ENCODE results near the gene TMEM30B.

Gene TMEM30B

GRCh38 chr14:61280092-61280525 is 1.0 kb downstream of the TMEM30B start:
- Histone ChIP-seq H3K27me3 (ENCODE audit: control insufficient read depth, insufficient read depth, low read length) (peaks cover 22% of the 10 kb centered on the region), H3K9ac (ENCODE audit: low read depth, low read length) (peak overlapping the region; percentile 47), H3K36me3 (ENCODE audit: control insufficient read depth, insufficient read depth, low read length) (no peaks in the 10 kb centered on the region), H3K4me3 (ENCODE audit: low read depth, low read length) (peak overlapping the region; percentile 73), H3K4me1 (ENCODE audit: control insufficient read depth, insufficient read depth, low read length) (peaks cover 3% of the 10 kb centered on the region), H3K9me3 (ENCODE audit: control insufficient read depth, insufficient read depth, low read length) (no peaks in the 10 kb centered on the region)

- H3K4me3 ChIP-seq (ENCODE audit: low read depth, low read length): no peak overlapping the region
Measured at GRCh38 chr14:61279082-61279481, 2.1 kb downstream of the TMEM30B start.

GRCh38 chr14:61277784-61278183 is 3.4 kb downstream of the TMEM30B start:
- no peaks in the 10 kb centered on the region for H3K9me3 ChIP-seq (ENCODE audit: control insufficient read depth, insufficient read depth, low read length)
- peaks cover 25% of the 10 kb centered on the region for H3K27me3 ChIP-seq (ENCODE audit: control insufficient read depth, insufficient read depth, low read length)
- H3K4me3 ChIP-seq (ENCODE audit: low read depth, low read length): no peak overlapping the region
- no peaks in the 10 kb centered on the region for H3K36me3 ChIP-seq (ENCODE audit: control insufficient read depth, insufficient read depth, low read length)
- H3K9ac ChIP-seq (ENCODE audit: low read depth, low read length): no peak overlapping the region
- H3K4me1 ChIP-seq (ENCODE audit: control insufficient read depth, insufficient read depth, low read length): peaks cover 3% of the 10 kb centered on the region

More at GRCh38 chr14:61279082-61279481, 2.1 kb downstream of the TMEM30B start:
- Histone ChIP-seq H3K9ac (ENCODE audit: low read depth, low read length) (no peak overlapping the region), H3K36me3 (ENCODE audit: control insufficient read depth, insufficient read depth, low read length) (no peaks in the 10 kb centered on the region), H3K27me3 (ENCODE audit: control insufficient read depth, insufficient read depth, low read length) (peaks cover 23% of the 10 kb centered on the region), H3K9me3 (ENCODE audit: control insufficient read depth, insufficient read depth, low read length) (no peaks in the 10 kb centered on the region), H3K4me1 (ENCODE audit: control insufficient read depth, insufficient read depth, low read length) (peaks cover 3% of the 10 kb centered on the region)

- H3K4me3 ChIP-seq (ENCODE audit: low read depth, low read length): no peak overlapping the region
- no peak overlapping the region for H3K9ac ChIP-seq (ENCODE audit: low read depth, low read length)
- no peaks in the 10 kb centered on the region for H3K9me3 ChIP-seq (ENCODE audit: control insufficient read depth, insufficient read depth, low read length)
- peaks cover 25% of the 10 kb centered on the region for H3K27me3 ChIP-seq (ENCODE audit: control insufficient read depth, insufficient read depth, low read length)
- H3K4me1 ChIP-seq (ENCODE audit: control insufficient read depth, insufficient read depth, low read length): peaks cover 3% of the 10 kb centered on the region
- no peaks in the 10 kb centered on the region for H3K36me3 ChIP-seq (ENCODE audit: control insufficient read depth, insufficient read depth, low read length)
Measured at GRCh38 chr14:61277232-61277631, 3.9 kb downstream of the TMEM30B start.

GRCh38 chr14:61271552-61271951 is 9.6 kb downstream of the TMEM30B start:
- H3K4me3 ChIP-seq (ENCODE audit: low read depth, low read length): no peak overlapping the region

GRCh38 chr14:61270714-61271113 is 10.4 kb downstream of the TMEM30B start:
- Histone ChIP-seq H3K36me3 (ENCODE audit: control insufficient read depth, insufficient read depth, low read length) (no peaks in the 10 kb centered on the region), H3K4me3 (ENCODE audit: low read depth, low read length) (no peak overlapping the region), H3K4me1 (ENCODE audit: control insufficient read depth, insufficient read depth, low read length) (no peaks in the 10 kb centered on the region), H3K9ac (ENCODE audit: low read depth, low read length) (no peak overlapping the region), H3K9me3 (ENCODE audit: control insufficient read depth, insufficient read depth, low read length) (no peaks in the 10 kb centered on the region), H3K27me3 (ENCODE audit: control insufficient read depth, insufficient read depth, low read length) (peaks cover 10% of the 10 kb centered on the region)

More at GRCh38 chr14:61271552-61271951, 9.6 kb downstream of the TMEM30B start:
- peaks cover 10% of the 10 kb centered on the region for H3K27me3 ChIP-seq (ENCODE audit: control insufficient read depth, insufficient read depth, low read length)
- no peaks in the 10 kb centered on the region for H3K4me1 ChIP-seq (ENCODE audit: control insufficient read depth, insufficient read depth, low read length)
- no peak overlapping the region for H3K9ac ChIP-seq (ENCODE audit: low read depth, low read length)
- no peaks in the 10 kb centered on the region for H3K36me3 ChIP-seq (ENCODE audit: control insufficient read depth, insufficient read depth, low read length)
- no peaks in the 10 kb centered on the region for H3K9me3 ChIP-seq (ENCODE audit: control insufficient read depth, insufficient read depth, low read length)

- Histone ChIP-seq H3K9ac (ENCODE audit: low read depth, low read length) (no peak overlapping the region), H3K4me3 (ENCODE audit: low read depth, low read length) (peak overlapping the region; percentile 38)
Measured at GRCh38 chr14:61269321-61270083, 11.6 kb downstream of the TMEM30B start.

GRCh38 chr14:61268812-61269211 is 12.3 kb downstream of the TMEM30B start:
- Histone ChIP-seq H3K9ac (ENCODE audit: low read depth, low read length) (no peak overlapping the region), H3K4me3 (ENCODE audit: low read depth, low read length) (no peak overlapping the region), H3K27me3 (ENCODE audit: control insufficient read depth, insufficient read depth, low read length) (peaks cover 7% of the 10 kb centered on the region), H3K9me3 (ENCODE audit: control insufficient read depth, insufficient read depth, low read length) (no peaks in the 10 kb centered on the region), H3K4me1 (ENCODE audit: control insufficient read depth, insufficient read depth, low read length) (no peaks in the 10 kb centered on the region), H3K36me3 (ENCODE audit: control insufficient read depth, insufficient read depth, low read length) (no peaks in the 10 kb centered on the region)

More at GRCh38 chr14:61269321-61270083, 11.6 kb downstream of the TMEM30B start:
- peaks cover 10% of the 10 kb centered on the region for H3K27me3 ChIP-seq (ENCODE audit: control insufficient read depth, insufficient read depth, low read length)
- no peaks in the 10 kb centered on the region for H3K4me1 ChIP-seq (ENCODE audit: control insufficient read depth, insufficient read depth, low read length)
- no peaks in the 10 kb centered on the region for H3K9me3 ChIP-seq (ENCODE audit: control insufficient read depth, insufficient read depth, low read length)
- H3K36me3 ChIP-seq (ENCODE audit: control insufficient read depth, insufficient read depth, low read length): no peaks in the 10 kb centered on the region

- peaks cover 7% of the 10 kb centered on the region for H3K27me3 ChIP-seq (ENCODE audit: control insufficient read depth, insufficient read depth, low read length)
- no peaks in the 10 kb centered on the region for H3K4me1 ChIP-seq (ENCODE audit: control insufficient read depth, insufficient read depth, low read length)
- no peak overlapping the region for H3K9ac ChIP-seq (ENCODE audit: low read depth, low read length)
- no peaks in the 10 kb centered on the region for H3K9me3 ChIP-seq (ENCODE audit: control insufficient read depth, insufficient read depth, low read length)
- no peaks in the 10 kb centered on the region for H3K36me3 ChIP-seq (ENCODE audit: control insufficient read depth, insufficient read depth, low read length)
- H3K4me3 ChIP-seq (ENCODE audit: low read depth, low read length): no peak overlapping the region
Measured at GRCh38 chr14:61266891-61267740, 14.0 kb downstream of the TMEM30B start.

- no peak overlapping the region for H3K4me3 ChIP-seq (ENCODE audit: low read depth, low read length)
- H3K27me3 ChIP-seq (ENCODE audit: control insufficient read depth, insufficient read depth, low read length): peaks cover 7% of the 10 kb centered on the region
- H3K9me3 ChIP-seq (ENCODE audit: control insufficient read depth, insufficient read depth, low read length): no peaks in the 10 kb centered on the region
- no peaks in the 10 kb centered on the region for H3K36me3 ChIP-seq (ENCODE audit: control insufficient read depth, insufficient read depth, low read length)
- no peaks in the 10 kb centered on the region for H3K4me1 ChIP-seq (ENCODE audit: control insufficient read depth, insufficient read depth, low read length)
- no peak overlapping the region for H3K9ac ChIP-seq (ENCODE audit: low read depth, low read length)
Measured at GRCh38 chr14:61266436-61266835, 14.7 kb downstream of the TMEM30B start.

- H3K9me3 ChIP-seq (ENCODE audit: control insufficient read depth, insufficient read depth, low read length): no peaks in the 10 kb centered on the region
- no peak overlapping the region for H3K4me3 ChIP-seq (ENCODE audit: low read depth, low read length)
Measured at GRCh38 chr14:61264651-61265050, 16.5 kb downstream of the TMEM30B start.

More at GRCh38 chr14:61264651-61265050, 16.5 kb downstream of the TMEM30B start:
- Histone ChIP-seq H3K9ac (ENCODE audit: low read depth, low read length) (no peak overlapping the region), H3K4me1 (ENCODE audit: control insufficient read depth, insufficient read depth, low read length) (peaks cover 4% of the 10 kb centered on the region), H3K27me3 (ENCODE audit: control insufficient read depth, insufficient read depth, low read length) (peaks cover under 1% of the 10 kb centered on the region), H3K36me3 (ENCODE audit: control insufficient read depth, insufficient read depth, low read length) (no peaks in the 10 kb centered on the region)

All from iPS-15b (cell line).